BLaER1 treated with 17β-estradiol and CSF1 and Interleukin-3, amounts not matched to agents 10 nM and 100 nM (cell line): ENCODE results near the gene BCAR3.
"Not testable (repeated sequence)": the region's sequence is repeated elsewhere in the genome, so short reads cannot be mapped to it uniquely, and the experiment has no call there.

Experiments
- H3K27ac ChIP-seq, 11 experiments: shearing (Covaris generic); formaldehyde crosslinking; 2 replicates each; pipeline ENCODE4 v1.8.1; 2022
- H3K27me3 ChIP-seq, 11 experiments: shearing (Covaris generic); formaldehyde crosslinking; 2 replicates each; pipeline ENCODE4 v1.8.1; 2022
- H3K36me3 ChIP-seq, 11 experiments: shearing (Covaris generic); formaldehyde crosslinking; 2 replicates each; pipeline ENCODE4 v1.8.1; 2022
- H3K4me1 ChIP-seq, 10 experiments: shearing (Covaris generic); formaldehyde crosslinking; 2 replicates each; pipeline ENCODE4 v1.8.1; 2022
- H3K4me2 ChIP-seq, 11 experiments: shearing (Covaris generic); formaldehyde crosslinking; 2 replicates each; pipeline ENCODE4 v1.8.1; 2022
- H3K4me3 ChIP-seq, 10 experiments: shearing (Covaris generic); formaldehyde crosslinking; 2 replicates each; pipeline ENCODE4 v1.8.1; 2022
- H3K9ac ChIP-seq, 11 experiments: shearing (Covaris generic); formaldehyde crosslinking; 2 replicates each; pipeline ENCODE4 v1.8.1; 2022
- H3K9me3 ChIP-seq, 11 experiments: shearing (Covaris generic); formaldehyde crosslinking; replicated peaks in 1 of 11; 2 replicates each; pipeline ENCODE4 v1.8.1; 2022
- H4K20me1 ChIP-seq, 11 experiments: shearing (Covaris generic); formaldehyde crosslinking; 2 replicates each; pipeline ENCODE4 v1.8.1; 2022
- Cebpa-rat ChIP-seq, 11 experiments: shearing (Covaris generic); IDR thresholded peaks; 2 replicates each; pipeline ENCODE4 v1.8.1; 2022

Gene BCAR3

GRCh38 chr1:93659822-93660503 is 21.7 kb downstream of the BCAR3 start:
- peaks cover 0 to 34% (median 9%) of the 10 kb centered on the region in 10 experiments; a peak in 12 of 20 replicates for H3K4me1 ChIP-seq
- no peak overlapping the region for H3K9ac ChIP-seq
- TF ChIP-seq Cebpa-rat (IDR thresholded peaks at IDR 0.05), result no peak
- no peak overlapping the region for H3K27ac ChIP-seq
- peaks cover 0 to 91% (median 23%) of the 10 kb centered on the region in 11 experiments; a peak in 11 of 22 replicates for H4K20me1 ChIP-seq
- H3K4me2 ChIP-seq, result no peak overlapping the region
- no peak overlapping the region for H3K4me3 ChIP-seq
- peaks cover 20 to 100% (median 94%) of the 10 kb centered on the region in 11 experiments; a peak in 21 of 22 replicates for H3K36me3 ChIP-seq
- peaks cover 0 to 9% (median 0%) of the 10 kb centered on the region in 11 experiments; a peak in 2 of 22 replicates for H3K9me3 ChIP-seq
- H3K27me3 ChIP-seq, result no peaks in the 10 kb centered on the region

GRCh38 chr1:93658188-93658587 is 23.4 kb downstream of the BCAR3 start:
- H3K9me3 ChIP-seq, result peaks cover 0 to 11% (median 0%) of the 10 kb centered on the region in 11 experiments; a peak in 3 of 22 replicates
- no peak overlapping the region for H3K27ac ChIP-seq
- H3K9ac ChIP-seq, result no peak overlapping the region
- H3K4me3 ChIP-seq, result no peak overlapping the region
- peaks cover 0 to 16% (median 8%) of the 10 kb centered on the region in 10 experiments; a peak in 11 of 20 replicates for H3K4me1 ChIP-seq
- peaks cover 0 to 91% (median 29%) of the 10 kb centered on the region in 11 experiments; a peak in 13 of 22 replicates for H4K20me1 ChIP-seq
- TF ChIP-seq Cebpa-rat (IDR thresholded peaks at IDR 0.05), result no peak
- H3K27me3 ChIP-seq, result no peaks in the 10 kb centered on the region
- peaks cover 33 to 100% (median 95%) of the 10 kb centered on the region in 11 experiments for H3K36me3 ChIP-seq
- H3K4me2 ChIP-seq, result no peak overlapping the region

- Histone ChIP-seq H3K9ac (no peak overlapping the region), H3K4me1 (no peaks in the 10 kb centered on the region; a peak in 1 of 20 replicates), H3K27ac (no peak overlapping the region), H3K27me3 (no peaks in the 10 kb centered on the region), H3K36me3 (peaks cover 35 to 100% (median 92%) of the 10 kb centered on the region in 11 experiments), H4K20me1 (peaks cover 0 to 93% (median 25%) of the 10 kb centered on the region in 11 experiments; a peak in 16 of 22 replicates), H3K9me3 (peaks cover 0 to 9% (median 0%) of the 10 kb centered on the region in 11 experiments; a peak in 2 of 22 replicates), H3K4me3 (no peak overlapping the region), H3K4me2 (no peak overlapping the region)
- no peak for TF ChIP-seq Cebpa-rat (IDR thresholded peaks at IDR 0.05)
Measured at GRCh38 chr1:93656491-93656890, 25.1 kb downstream of the BCAR3 start.

- Histone ChIP-seq H3K27ac (no peak overlapping the region), H3K4me3 (no peak overlapping the region), H3K9me3 (peaks cover 0 to 9% (median 0%) of the 10 kb centered on the region in 11 experiments; a peak in 2 of 22 replicates), H3K27me3 (no peaks in the 10 kb centered on the region), H3K4me2 (no peak overlapping the region), H3K9ac (no peak overlapping the region), H3K4me1 (no peaks in the 10 kb centered on the region), H3K36me3 (peaks cover 50 to 100% (median 92%) of the 10 kb centered on the region in 11 experiments), H4K20me1 (peaks cover 0 to 90% (median 31%) of the 10 kb centered on the region in 11 experiments; a peak in 16 of 22 replicates)
- TF ChIP-seq Cebpa-rat (IDR thresholded peaks at IDR 0.05), result no peak
Measured at GRCh38 chr1:93653656-93654055, 28.0 kb downstream of the BCAR3 start.

GRCh38 chr1:93652323-93652949 is 29.2 kb downstream of the BCAR3 start:
- H3K27me3 ChIP-seq, result no peaks in the 10 kb centered on the region
- H3K36me3 ChIP-seq, result peaks cover 49 to 100% (median 85%) of the 10 kb centered on the region in 11 experiments
- no peak overlapping the region for H3K9ac ChIP-seq
- H3K9me3 ChIP-seq, result peaks cover 0 to 9% (median 0%) of the 10 kb centered on the region in 11 experiments; a peak in 2 of 22 replicates
- H3K27ac ChIP-seq, result no peak overlapping the region
- peaks cover 0 to 87% (median 34%) of the 10 kb centered on the region in 11 experiments; a peak in 16 of 22 replicates for H4K20me1 ChIP-seq
- H3K4me3 ChIP-seq, result no peak overlapping the region
- no peaks in the 10 kb centered on the region for H3K4me1 ChIP-seq
- no peak overlapping the region for H3K4me2 ChIP-seq
- TF ChIP-seq Cebpa-rat (IDR thresholded peaks at IDR 0.05), result no peak

GRCh38 chr1:93651695-93652094 is 29.9 kb downstream of the BCAR3 start:
- no peaks in the 10 kb centered on the region for H3K4me1 ChIP-seq
- H3K9me3 ChIP-seq, result peaks cover 0 to 9% (median 0%) of the 10 kb centered on the region in 11 experiments; a peak in 2 of 22 replicates
- no peaks in the 10 kb centered on the region for H3K27me3 ChIP-seq
- H3K36me3 ChIP-seq, result peaks cover 45 to 98% (median 82%) of the 10 kb centered on the region in 11 experiments
- H3K4me3 ChIP-seq, result no peak overlapping the region
- H4K20me1 ChIP-seq, result peaks cover 0 to 84% (median 34%) of the 10 kb centered on the region in 11 experiments; a peak in 16 of 22 replicates
- H3K9ac ChIP-seq, result no peak overlapping the region
- H3K27ac ChIP-seq, result no peak overlapping the region
- no peak overlapping the region for H3K4me2 ChIP-seq
- no peak for TF ChIP-seq Cebpa-rat (IDR thresholded peaks at IDR 0.05)

- not testable (repeated sequence) for H3K4me2 ChIP-seq, H3K4me1 ChIP-seq, H3K4me3 ChIP-seq, H3K27me3 ChIP-seq, H3K27ac ChIP-seq, H3K9me3 ChIP-seq, H3K9ac ChIP-seq
- H3K36me3 ChIP-seq, result peaks cover 44 to 82% (median 69%) of the 10 kb centered on the region in 11 experiments
- peaks cover 0 to 77% (median 33%) of the 10 kb centered on the region in 11 experiments; a peak in 16 of 22 replicates for H4K20me1 ChIP-seq
Measured at GRCh38 chr1:93650159-93650558, 31.5 kb downstream of the BCAR3 start.

- peaks cover 0 to under 1% (median 0%) of the 10 kb centered on the region in 11 experiments; a peak in 1 of 22 replicates for H3K9me3 ChIP-seq
- no peak overlapping the region for H3K9ac ChIP-seq
- no peak overlapping the region for H3K4me2 ChIP-seq
- H3K36me3 ChIP-seq, result peaks cover 47 to 81% (median 66%) of the 10 kb centered on the region in 11 experiments
- no peak overlapping the region for H3K4me3 ChIP-seq
- H3K27me3 ChIP-seq, result no peaks in the 10 kb centered on the region
- TF ChIP-seq Cebpa-rat (IDR thresholded peaks at IDR 0.05), result no peak
- peaks cover 0 to 15% (median 10%) of the 10 kb centered on the region in 10 experiments; a peak in 12 of 20 replicates for H3K4me1 ChIP-seq
- H4K20me1 ChIP-seq, result peaks cover 0 to 77% (median 26%) of the 10 kb centered on the region in 11 experiments; a peak in 14 of 22 replicates
- no peak overlapping the region for H3K27ac ChIP-seq
Measured at GRCh38 chr1:93649231-93649630, 32.4 kb downstream of the BCAR3 start.

GRCh38 chr1:93648656-93649055 is 33.0 kb downstream of the BCAR3 start:
- H3K9me3 ChIP-seq, result no peaks in the 10 kb centered on the region
- no peaks in the 10 kb centered on the region for H3K27me3 ChIP-seq
- H3K27ac ChIP-seq, result no peak overlapping the region
- TF ChIP-seq Cebpa-rat (IDR thresholded peaks at IDR 0.05), result no peak
- no peak overlapping the region for H3K4me2 ChIP-seq
- peaks cover 0 to 21% (median 10%) of the 10 kb centered on the region in 10 experiments; a peak in 12 of 20 replicates for H3K4me1 ChIP-seq
- H3K4me3 ChIP-seq, result no peak overlapping the region
- H3K36me3 ChIP-seq, result peaks cover 41 to 79% (median 61%) of the 10 kb centered on the region in 11 experiments
- H4K20me1 ChIP-seq, result peaks cover 0 to 77% (median 21%) of the 10 kb centered on the region in 11 experiments; a peak in 14 of 22 replicates
- H3K9ac ChIP-seq, result no peak overlapping the region
